RPMI7951 (cell line): Measurements from ENCODE around the gene EPYC. TPM values are rescaled to one million over a fixed set of nuclear protein-coding genes. Genes with fewer than 3 reads are reported as not detected.
A peak's percentile ranks its signal among the peaks of the same experiment; 100 is the strongest.

Experiments
- DNase-seq: peaks from one replicate; pipeline ENCODE4 v3.0.0-alpha.2; 2012; ENCODE audit warnings: low read depth
- total RNA-seq: library from RNA; depleted of rRNA; stranded (reverse); fragments of >200 nt; shearing (Covaris generic); gene quantifications from 2 replicates; pipeline ENCODE4 v1.2.3, GENCODE V29; 2014; rRNA removed

Gene EPYC, protein sequence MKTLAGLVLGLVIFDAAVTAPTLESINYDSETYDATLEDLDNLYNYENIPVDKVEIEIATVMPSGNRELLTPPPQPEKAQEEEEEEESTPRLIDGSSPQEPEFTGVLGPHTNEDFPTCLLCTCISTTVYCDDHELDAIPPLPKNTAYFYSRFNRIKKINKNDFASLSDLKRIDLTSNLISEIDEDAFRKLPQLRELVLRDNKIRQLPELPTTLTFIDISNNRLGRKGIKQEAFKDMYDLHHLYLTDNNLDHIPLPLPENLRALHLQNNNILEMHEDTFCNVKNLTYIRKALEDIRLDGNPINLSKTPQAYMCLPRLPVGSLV
- not detected in 2 replicates for total RNA-seq

DNA sequence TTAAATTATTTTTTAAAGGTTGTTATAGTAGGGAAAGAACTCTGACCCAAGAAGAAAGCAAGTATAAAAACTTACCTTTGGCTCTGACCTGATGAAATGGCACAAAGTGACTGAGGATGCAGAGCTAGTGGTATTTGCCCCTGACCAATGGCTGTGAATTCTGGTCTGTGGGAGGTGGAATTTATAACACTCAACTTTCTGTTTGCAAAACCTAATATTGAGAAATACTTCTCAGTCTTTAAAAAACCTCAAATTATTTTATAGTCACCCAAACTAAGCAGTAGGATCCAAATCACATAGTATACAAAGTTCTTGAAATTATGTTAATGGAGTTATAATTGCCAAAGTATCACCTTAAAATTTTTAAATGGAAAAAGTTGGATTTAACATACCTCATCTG is at the start of gene EPYC:
Gene EPYC, minus strand, starts transcription at position 101 of the 400 bp plus-strand sequence. CDS start 2,407 bp downstream, outside the sequence.
- no peak for DNase-seq

- peak; percentile 45 for DNase-seq
Observed at GRCh38 chr12:91053951-91054715, 49.4 kb upstream of the EPYC start.

- DNase-seq: no peak
Observed at GRCh38 chr12:91052026-91052425, 47.3 kb upstream of the EPYC start.

- no peak for DNase-seq
Observed at GRCh38 chr12:91044586-91044985, 39.8 kb upstream of the EPYC start.

- no peak for DNase-seq
Observed at GRCh38 chr12:91043408-91043807, 38.6 kb upstream of the EPYC start.

- peak; percentile 28 for DNase-seq
Observed at GRCh38 chr12:91040096-91040755, 35.5 kb upstream of the EPYC start.

GRCh38 chr12:91037276-91037675 is 32.5 kb upstream of the EPYC start:
- DNase-seq: no peak

GRCh38 chr12:91033251-91033650 is 28.5 kb upstream of the EPYC start:
- no peak for DNase-seq

DNA sequence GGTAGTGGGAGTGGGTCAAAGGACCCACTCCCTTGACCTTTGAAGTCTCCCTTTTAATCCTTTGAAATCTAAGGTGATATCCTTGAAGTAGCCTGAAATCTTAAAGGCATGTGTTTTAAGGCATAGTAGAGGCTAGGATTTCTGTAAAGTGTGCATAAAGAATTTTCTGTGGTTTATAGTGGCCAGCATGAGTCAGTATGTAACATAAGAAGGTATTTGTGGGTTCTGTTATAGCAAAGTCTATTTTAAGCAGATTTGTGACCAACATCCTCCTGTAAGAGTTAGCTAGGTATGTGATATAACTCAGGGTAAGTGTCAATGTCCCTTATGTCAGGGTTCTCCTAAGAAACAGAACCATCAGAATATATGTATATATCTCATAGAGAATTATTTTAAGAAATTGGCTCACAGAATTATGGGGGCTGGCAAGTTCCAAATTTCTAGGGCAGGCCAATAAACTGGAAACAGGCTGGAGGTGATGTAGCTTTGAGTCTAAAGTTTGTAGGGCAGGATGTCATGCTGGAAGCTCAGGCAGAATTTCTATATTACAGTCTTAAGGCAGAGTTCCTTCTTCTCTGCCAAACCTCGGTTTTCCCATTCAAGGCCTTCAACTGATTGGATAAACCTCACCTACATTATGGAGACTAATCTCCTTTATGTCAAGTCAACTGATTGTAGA is 18.7 kb upstream of the EPYC start:
- peak; percentile 79 for DNase-seq

DNA sequence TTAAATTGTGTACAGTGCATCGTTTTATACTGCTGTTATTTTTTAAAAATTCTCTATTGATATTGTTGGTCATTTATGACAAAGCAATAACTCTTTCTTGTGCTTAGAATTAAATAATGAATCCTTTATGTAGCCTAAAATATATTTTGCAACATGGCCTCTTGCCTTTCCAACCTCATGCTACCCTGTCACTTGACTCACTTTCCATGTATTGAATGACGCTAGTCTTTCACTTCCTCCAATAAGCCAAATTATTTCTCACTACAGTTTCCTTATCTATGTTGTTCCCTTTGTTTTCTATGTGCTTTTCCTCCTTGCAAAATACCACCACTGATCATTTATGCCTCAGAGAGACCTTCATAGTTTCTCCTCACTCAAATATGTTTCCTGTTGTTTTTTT is 16.3 kb upstream of the EPYC start:
- no peak for DNase-seq

DNA sequence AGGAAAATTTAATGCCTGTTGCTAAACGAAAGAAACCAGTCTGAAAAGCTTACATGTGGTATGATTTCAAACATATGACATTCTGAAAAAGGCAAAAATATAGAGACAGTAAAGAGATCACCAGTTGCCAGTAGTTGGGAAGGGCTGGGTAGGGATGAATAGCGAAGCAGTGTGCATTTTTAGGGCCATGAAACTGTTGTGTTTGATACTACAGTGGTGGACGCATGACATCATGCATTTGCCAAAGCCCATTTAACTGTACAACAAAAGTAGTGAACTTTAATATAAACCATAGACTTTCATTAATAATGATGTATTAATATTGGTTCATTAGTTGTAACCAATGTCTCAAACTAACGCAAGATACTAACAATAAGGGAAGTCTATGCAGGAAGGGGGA is 14.7 kb upstream of the EPYC start:
- no peak for DNase-seq

DNA sequence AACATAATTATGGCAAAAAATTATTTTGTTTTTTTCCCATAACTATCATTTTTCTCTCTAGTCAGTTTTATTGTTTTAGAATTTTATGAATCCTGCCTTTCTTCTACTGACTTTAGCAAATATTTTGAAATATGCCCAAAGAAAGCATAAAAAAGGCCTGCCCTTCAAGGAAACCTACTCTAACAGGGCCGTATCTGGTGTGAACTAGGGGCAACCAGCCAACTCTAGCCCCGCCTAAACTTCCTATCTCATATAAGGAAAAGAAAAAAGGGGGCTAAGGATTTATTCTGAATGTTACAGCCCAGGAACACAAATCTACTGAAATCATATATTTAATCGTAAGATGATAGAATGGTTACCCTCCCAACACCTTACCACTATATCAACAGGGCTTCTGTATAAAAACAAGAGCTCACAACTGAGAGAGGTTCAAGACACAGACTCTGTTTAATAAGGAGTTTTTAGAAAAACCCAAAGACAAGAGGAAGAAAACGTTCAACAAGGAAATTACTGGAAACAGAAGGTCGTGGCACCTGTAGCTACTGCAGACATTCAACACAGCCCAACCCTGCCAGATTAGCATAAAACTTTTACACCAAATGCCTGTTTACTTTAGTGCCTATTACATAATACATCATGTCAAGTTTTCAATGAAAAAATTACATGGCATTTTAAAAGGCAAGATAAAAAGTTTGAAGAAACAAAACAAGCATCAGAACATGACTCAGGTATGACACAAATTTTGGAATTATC is 12.9 kb upstream of the EPYC start:
- DNase-seq: no peak

DNA sequence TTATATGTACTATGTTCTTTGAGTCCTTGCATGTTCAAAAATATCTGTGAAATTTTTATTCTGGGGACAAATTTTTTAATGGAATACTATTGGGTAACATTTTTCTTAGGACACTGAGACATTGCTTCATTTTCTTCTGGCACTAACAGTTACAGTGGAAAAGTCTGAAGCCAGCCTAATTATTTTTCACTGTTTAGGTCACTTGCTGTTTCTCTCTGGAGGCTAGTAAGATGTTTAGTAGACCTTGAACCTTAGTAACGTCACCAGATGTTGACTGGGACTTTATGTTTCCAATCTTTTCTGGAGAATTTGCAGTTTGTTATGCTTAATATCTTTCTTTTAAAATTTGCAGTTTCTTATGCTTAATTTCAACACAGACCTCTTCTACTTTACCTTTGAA is 12.3 kb upstream of the EPYC start:
- DNase-seq: no peak

DNA sequence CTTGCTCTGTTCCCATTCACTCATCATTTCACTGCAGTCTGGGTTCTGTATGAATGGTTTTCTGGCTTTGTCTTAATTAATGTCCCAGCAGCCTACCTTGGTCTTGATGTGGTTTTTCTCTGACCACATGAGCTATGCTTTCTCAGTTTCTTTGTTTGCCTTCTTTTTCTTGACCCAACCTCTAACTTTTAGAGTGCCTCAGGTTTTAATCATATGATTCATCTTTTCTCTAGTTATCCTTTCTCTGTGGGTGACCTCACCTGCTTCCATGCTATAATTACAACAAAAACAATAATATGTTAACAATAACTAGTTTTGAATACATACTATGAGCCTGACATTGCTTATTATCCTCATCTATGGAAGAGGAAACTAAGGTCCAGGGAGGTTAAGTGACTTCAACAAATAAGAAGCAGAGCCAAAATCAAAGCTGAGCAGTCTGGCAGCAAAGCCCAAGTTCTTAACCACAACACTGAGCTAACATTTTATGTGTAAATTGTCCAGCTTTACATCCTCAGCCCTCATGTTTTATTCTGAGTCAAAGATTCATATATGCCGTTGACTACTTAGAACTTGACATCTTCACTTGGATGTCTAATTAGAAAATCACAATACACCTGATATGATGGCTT is 4.7 kb upstream of the EPYC start:
- peak; percentile 17 for DNase-seq

- no peak for DNase-seq
Observed at GRCh38 chr12:91007531-91008290, 2.9 kb upstream of the EPYC start.

DNA sequence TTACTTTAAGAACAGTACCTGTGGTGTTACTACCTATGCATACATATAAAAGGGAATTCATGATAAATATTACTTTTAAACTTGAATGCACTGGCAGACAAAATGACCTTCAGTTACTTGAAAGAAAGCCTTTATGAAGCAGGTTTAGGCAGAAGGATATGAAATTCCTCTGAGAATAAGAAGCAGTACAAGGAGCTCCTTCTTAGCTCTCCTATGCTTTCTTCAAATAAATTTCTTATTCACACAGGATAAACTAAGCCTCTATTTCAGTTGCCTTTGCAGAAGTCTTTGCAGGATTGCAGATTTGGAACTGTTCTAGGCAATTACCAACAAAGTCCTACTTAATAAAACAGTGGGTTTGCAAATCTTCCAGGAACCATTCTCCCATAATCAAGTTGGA is 1.0 kb downstream of the EPYC start:
- no peak for DNase-seq

GRCh38 chr12:91001306-91001705 is 3.5 kb downstream of the EPYC start:
- no peak for DNase-seq

- DNase-seq: no peak
Observed at GRCh38 chr12:90999966-91000365, 4.8 kb downstream of the EPYC start.

- DNase-seq: no peak
Observed at GRCh38 chr12:90999527-90999926, 5.2 kb downstream of the EPYC start.

DNA sequence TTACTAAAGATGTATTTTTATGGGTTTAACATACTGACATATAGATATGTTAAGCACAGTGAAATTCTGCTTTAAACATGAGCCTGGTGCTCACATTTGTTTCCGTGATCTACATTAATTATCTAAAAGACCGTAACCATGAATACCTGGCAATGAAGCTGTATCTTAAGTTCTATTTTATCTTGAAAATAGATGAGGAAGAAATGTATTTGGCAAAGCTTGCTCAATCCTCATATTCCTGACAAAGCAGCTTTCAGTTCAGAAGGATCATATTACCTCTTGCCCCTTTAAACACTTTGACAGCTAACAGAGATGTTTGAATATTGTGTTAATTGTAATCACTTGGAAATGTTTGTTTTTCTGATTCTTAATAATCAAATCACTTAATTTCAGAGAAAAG is 9.8 kb downstream of the EPYC start:
- no peak for DNase-seq
